HG03520 (cell line): ENCODE results near the gene PHACTR3.

Source experiments
- ATAC-seq: cut with Tn5 transposase; IDR thresholded peaks from one replicate; pipeline ENCODE4 v1.9.1; 2021; ENCODE audit warnings: mild to moderate bottlenecking, moderate library complexity; ENCODE audit not compliant: unreplicated experiment

Gene PHACTR3

DNA sequence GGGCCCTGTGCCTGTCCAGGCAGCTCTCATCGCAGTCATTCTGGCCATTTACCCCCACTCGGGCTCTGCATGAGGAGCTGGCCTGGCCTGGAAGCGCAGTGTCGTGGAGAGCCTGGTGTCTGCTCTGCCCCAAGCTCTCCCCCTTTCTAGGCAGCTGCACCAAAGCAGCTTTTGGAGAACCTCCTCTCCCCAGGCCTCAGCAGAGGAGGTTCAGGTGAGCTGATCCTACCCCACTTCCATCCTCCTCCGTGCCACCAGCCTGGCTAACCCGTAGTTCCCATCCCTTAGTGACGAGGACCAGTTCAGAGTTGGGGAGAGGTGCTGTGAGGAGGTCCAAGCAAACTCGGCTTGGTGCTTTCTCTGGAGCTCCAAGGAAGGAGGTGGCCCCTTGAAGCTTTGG lies 30.5 kb upstream of the PHACTR3 start:
- no peak for ATAC-seq

DNA sequence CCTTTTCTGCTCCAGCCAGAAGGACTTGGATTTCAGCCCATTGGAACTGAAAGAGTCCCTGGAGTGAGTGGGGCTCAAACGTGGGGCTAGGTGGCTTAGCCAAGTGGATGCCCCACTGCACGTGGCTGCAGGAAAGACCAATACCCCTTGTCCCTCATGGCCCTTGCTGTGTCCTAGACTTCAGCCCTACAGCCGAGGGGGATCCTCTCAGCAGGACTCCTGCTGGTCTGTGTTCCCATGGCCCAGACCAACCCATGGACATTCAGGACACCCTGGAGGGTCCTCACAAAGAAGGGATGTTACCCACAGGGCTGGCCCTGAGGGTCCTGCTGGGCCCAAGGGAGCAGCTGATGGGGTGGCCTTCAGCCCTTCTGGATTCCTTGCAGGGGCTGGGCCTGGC lies 30.0 kb upstream of the PHACTR3 start:
- no peak for ATAC-seq

DNA sequence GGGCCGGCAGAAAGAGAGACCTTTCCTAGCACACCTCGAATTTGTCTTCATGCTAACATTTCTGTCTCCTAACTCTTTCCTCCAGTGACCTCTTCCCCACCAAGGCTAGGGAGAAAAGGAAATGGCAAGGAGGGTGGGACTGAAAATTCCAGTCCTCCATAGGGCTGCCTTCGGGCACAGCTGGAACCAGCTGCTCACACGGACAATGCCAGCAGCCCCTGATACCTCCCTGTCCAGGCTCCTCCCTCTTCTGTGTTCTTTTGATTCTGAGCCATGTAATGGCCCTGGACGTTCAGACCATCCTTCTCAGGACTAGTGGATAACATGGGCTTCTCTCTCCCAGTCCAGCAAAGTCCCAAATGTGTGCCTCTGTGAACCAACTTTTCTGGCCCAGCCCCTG lies 29.1 kb upstream of the PHACTR3 start:
- no peak for ATAC-seq

DNA sequence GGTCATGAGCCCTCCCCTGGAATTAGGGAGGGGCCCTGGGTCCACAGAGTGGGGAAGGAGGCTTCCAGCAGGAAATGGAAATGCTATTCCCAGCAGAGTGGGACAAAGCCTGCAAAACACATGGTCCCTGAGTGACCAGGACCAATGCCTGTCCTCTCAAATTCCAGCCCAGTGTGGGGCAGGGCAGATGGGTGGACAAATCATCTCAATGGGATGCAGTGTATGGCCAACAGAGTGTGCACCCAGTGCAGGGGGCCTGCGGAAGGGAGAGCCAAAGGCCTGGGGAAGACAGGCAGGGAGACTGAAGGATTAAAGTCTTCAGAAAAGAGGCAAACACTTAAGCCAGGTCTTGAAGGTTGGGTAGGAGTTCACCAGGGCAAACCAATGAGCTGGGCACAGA lies 28.7 kb upstream of the PHACTR3 start:
- ATAC-seq: no peak

DNA sequence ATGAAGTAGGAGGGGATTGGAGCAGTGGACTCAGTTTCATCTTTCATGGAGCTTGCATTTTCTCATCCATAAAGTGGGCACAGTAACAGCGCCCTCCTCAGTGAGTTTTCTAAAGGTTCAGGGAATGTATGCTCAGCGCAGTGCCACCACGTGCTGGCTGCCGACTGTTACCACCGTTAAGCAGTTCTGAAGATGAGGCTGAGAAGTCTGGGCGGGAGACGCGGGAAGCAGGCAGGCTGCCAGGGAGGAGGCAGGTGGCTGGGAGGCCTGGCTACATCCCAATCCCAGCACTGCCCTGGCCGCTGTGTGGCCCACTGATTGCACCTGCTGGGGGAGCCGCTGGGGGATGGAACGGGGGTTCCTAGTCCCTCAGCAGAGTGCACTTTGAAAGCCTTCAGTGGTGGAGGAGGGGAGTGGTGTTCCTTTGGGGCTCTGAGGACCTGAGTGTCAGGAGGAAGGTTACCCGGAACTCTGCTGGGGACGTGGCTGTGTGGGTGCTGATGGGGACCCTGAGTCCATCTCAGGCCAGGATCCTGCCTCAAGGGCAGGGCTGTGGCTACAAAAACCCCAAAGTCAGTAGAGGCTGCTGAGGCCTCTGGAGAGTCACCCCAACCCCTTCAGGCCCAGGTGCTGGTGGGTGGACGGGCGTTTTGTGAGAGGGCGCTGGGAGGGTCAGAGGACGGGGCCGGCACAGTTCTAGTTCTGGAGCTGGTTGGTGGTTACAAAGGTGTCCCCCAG lies 28.0 kb upstream of the PHACTR3 start:
- ATAC-seq: no peak

DNA sequence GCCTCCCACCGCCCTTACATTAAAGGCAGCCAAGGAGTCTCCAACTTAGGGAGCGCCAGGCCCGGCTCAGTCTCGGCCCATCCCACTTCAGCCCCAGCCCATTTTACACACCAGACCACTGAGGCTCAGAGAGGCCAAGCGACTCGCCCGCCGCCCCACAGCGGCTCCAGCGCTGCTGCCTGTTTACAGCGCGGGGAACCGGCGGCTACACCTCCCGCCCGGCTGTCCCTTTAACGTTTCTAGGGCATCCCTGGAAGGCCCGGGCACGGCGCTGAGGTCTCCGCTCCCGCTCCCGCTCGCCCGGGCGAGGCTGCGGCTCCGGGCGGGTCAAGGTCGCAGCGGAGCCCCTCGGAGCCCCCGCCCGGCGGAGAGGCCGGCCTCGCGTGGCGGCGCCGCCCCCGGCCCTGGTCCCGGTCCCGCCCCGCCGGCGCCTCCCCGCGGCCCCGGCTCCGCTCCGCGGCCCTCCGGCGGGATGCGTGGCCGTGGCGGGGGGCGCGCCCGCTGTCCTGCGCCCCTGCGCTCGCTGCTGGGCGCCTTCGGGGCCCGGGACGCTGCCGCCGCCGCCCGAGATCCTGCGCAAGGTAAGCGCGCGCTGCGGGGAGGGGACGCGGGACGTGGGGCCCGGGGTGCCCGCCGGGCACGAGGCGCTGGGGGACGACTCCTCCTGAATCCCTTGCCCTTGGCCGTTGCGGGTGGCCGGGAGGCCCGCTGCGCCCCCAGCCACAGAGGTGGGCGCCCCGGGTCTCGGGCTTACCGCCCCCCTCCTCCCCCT lies 27.1 kb upstream of the PHACTR3 start:
- no peak for ATAC-seq

DNA sequence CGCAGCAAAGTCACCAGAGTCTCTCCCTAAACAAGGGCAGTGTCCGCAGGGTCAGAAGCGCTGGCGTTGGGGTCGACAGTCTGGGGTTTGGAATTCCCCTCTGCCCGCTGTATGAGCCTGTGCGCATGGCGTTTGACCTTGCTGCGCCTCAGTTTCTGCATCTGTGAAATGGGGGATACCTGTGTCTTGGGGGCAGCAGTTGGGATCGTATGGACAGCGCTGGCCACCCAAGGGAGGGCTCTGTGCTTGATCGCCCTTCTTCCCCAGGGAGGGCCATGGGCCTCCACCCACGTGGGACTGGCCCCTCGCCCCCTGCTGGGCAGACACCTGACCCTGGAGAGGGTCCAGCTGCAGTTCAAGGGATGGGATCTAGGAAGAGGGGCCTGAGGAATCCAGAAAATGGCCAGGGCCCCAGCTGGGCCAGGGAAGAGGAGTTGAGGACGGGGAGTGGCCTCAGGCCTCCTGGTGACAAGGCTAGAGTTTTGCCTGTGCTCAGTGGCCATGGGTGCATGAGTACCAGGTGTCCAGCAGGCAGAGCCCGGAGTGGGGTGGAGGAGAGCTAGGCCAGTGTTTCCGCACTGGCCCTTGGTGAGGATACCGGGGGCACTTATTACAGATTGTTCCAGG lies 26.4 kb upstream of the PHACTR3 start:
- ATAC-seq: no peak

DNA sequence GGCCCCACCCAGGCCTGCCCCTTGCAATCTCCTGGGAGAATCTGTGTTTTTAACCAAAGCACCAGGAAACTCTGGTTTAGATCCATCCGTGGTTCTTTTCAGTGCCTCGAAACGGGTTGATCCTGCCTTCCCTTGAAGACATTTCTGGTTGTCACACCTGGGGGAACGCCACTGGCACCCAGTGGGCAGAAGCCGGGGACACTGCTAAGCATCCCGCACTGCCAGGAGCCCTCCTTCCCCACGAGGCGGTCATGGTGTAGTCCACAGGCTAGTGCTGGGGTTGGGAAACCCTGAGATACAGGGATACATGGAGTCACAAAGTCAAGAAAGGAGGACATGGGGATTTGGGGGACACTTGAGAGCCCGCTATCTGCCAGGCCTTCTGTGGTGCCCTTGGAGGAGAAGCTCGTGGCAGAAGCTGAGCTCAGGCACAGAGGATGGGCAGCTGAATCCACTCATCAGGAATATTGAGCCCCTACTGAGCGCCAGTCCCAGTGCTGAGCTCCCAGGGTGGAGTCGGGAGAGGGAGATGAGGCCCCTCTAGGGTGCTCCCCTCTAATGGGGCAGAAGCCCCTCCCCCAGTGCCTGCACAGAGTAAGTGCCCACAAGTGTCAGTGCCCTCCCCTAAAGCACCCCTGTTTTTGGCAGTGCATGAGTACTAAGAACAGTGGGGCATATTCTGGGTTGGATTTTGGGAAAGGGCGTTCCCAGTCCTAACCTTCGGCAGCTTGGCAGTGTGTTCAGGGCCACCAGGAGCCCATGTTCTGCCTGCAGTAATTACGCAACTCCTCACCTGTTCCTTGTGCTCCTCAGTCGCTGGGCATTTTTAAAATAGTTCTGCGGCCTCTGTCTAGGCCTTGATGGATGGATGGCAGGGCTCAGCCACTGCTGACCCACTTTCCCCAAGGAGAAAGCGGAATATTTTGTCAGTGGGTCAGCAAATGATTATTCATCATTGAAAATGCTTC lies 25.6 kb upstream of the PHACTR3 start:
- ATAC-seq: no peak

DNA sequence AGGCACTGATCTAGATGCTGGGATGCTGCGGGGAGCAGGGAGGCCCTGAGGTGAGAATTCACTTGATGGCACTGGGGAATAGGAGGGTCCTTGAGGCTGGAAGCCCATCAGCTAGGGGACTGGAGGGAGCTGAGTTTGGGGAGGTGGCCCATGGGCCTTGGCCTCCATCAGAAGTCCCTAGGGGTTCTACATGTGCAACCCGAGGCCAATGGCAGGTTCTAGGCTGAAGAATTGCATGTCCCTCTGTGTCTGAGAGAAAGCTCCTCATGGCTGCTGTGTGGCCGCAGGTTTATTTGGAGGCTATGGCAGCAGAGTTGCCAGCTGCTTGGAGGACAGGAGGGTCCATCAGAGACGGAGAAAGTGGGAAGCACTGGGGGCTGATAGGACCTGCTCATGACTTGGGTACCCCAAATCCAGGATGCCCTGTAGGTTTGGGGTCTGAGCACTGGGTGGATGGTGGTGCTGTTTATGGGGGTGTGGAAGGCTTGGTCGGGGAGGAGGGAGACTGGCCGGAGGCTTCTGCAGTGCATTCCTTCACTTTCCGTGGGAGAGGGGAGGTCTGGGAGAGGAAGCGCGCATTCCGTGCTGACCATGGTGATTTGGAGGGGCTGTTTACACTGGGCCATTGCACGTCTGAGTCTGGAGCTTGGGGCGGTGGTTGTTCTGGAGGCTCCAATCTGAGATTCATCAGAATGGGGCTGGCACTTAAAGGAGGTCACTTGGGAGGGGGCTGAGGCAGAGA lies 24.8 kb upstream of the PHACTR3 start:
- ATAC-seq: no peak

DNA sequence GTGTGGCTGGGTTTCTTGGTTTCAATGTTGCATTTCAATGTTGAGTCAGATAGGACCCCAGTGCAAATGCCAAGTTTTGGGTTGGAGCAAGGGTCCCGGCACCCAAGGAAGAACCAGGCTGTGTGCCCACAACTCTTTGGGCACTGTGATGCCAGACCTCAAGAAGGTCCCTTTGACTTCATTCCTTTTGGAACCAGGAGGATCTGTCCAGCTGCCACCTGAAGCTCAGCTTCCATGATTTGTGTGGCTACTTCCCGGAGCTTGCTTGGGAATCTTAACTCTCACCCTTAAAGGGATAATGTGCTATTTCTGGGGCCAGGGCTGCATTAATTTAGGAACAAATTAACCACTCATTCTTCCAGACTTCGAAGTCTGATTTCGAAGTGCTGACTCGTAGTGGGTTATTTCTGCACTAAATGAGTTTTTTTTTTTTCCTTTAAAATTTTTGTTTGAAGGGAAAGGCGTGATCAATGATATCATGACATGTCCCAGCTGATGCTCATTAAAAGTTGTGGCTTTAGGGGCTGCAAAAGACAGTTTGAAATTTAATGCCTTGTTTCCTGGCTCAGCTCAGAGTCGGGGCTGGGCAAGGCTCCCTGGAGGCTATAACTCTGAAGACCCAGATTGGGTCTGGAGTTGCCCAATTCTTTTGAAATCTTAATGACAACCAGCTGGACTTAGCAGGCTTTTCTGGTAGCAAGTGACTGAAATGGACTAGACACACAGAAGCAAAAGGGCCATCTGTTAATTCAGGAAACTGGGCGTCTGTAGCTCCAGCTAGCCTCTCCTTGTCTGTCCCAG lies 24.0 kb upstream of the PHACTR3 start:
- ATAC-seq: no peak

DNA sequence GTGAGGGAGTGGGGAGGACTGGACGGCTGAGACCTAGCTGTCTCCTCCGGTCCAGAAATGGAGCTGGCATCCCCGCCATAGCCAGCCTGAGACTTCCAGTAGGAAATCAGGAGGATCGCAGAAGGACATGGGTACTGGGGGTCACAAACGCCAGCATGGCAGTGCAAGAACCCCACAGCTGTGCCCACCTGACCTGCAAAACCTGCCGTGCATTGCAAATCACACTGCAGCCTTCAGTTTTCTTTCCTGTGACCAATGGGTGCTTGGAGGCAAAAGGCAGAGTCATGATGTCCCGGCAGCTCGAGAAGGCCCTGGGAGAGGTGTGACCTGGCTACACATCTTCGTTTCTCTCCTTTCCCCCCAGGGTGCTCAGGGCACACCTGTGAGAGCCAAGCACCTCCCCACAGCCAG lies 23.3 kb upstream of the PHACTR3 start:
- ATAC-seq: no peak

DNA sequence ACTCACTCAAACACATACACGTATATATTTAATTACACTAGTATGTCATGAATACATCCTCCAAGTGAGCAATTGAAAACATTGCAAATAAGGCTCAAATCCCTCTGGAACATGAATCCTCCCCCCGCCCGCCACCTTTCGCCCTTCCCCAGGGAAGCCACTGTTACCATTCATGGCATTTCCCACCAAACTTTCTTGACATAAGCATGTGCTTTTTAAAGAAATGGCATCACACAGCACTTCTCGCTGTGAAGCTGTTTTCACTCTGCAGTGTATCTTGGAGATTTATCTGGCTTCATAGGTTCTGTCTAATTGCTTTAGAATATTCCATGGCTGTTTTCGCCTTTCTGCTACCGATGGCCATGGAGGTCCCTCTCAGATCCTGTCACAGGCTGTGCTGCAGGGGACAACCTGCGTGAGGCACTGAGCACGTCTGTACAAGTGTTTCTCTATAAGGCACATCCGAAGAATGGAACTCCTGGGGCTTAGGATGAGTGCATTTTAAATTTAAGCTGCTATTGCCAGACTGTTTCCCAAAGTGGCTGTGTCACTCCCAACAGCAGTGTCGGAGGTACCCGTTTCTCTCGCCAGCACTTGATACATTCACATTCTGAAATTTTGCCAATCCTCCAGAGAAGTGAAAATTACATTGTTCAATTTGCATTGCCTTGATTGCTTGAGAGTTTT lies 22.2 kb upstream of the PHACTR3 start:
- ATAC-seq: no peak

DNA sequence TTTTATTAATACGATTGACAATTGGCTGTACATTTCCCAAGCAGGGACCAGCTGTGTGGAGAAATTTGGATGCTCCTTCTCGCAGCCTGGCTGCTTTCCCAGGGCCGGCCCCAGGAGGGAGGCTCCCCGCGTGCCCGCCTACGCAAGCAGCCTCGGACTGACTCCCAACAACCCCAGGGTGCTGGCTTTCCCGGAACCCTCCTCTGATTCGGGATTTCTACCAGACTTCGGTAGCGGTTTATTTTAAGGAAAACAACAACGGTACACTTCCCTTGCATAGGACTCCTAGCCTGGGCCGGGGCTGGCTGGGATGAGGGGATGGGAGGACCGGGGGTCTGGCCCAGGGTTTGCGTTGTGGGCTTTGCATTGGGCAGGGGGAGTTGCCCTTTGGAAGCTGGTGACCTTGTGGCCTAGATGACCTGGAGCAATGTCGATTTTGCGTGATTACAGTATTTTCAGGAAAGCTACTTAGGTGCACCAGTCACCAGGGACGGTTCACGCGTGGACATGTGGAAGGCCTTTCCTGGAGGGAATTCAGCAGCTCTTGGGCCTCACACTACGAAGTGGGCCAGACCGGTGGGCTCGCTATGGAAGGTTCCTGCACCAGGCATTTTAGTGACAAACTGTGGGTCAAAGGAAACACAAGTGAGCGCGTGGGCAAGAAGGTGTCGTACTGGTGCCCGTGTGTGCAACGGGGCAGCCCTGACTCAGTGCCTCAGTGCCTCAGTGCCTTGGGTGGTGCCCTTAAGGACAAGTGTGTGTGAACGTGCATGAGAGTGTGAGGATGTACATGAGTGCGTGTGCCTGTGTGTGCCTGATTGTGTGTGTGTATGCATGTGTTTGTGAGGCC lies 20.7 kb upstream of the PHACTR3 start:
- no peak for ATAC-seq

DNA sequence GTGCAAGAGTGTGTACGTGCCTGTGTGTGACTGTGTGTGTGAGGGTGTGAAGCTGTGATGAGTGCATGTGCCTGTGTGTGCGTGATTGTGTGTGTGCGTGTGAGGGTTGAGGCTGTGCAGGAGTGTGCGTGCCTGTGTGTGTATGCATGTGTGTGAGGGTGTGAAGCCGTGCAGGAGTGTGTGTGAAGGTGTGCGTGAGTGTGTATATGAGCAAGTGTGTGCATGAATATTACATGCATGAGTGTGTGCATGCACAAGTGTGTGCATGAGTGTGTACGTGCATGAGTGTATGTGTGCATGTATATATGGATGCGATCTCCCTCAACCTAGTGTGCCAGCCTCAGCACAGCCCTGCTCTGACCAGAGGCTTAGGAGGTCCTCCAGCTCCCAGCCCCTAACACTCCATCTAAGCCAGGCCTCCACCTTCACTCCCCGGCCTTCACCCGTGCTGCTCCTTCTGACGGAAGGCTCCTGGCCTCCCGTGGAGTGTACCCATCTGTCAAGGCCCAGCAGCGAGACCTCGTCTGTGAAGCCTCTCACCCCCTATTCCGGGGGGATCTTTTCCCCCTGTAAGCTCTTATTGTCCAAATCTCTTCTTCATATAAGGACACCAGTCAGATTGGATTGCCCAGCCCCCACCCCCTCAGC lies 19.9 kb upstream of the PHACTR3 start:
- no peak for ATAC-seq

DNA sequence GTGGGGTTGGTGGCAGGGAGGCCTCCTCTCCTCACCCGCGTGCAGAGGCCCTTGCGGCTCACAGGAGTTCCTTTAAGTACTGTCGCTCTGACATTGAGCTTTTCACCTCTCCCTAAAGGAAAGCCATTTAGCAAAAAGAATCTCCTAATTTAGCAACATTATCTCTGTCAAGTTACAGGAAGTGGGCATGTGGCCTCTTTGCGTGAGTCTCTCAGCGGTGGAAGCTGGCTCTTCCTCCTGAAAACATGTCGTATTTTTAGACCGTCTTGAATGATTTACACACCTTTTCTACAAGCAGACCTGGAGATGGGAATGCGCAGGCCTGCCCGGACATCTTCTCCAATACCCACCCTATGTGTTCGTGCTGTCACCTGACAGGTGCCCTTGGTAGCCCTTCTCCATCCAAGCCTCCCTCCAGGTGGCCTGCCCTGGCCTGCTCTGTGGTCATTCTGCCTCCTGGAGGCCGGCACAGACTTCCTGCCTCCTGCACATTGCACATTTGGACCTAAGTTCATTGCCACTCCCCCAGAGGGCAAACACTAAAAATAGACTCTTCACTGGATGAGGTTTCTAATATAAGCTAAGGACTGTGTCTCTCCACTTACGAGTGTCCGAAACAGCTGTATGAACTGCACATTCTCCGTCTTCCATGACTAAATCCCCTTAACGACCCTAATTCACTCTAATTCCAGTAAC lies 18.5 kb upstream of the PHACTR3 start:
- ATAC-seq: no peak

DNA sequence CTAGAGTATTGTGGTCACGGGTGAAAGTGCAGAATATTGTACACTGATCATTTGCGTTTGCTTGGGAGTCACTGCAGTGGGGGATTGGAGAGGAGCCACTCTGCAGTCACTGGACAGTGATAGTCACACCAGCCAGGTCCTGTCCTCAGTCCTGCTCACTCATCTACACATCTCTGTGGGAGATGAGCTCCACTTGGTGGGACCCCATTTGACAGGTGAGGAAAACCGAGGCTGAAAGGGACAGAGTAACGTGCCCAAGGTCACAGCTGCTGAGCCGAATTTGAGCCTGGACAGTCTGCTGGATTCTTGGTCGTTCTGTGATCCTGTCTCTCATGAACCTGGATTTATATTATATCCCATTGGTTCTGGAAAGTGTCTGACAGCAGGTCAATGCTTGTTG lies 17.7 kb upstream of the PHACTR3 start:
- ATAC-seq: no peak

DNA sequence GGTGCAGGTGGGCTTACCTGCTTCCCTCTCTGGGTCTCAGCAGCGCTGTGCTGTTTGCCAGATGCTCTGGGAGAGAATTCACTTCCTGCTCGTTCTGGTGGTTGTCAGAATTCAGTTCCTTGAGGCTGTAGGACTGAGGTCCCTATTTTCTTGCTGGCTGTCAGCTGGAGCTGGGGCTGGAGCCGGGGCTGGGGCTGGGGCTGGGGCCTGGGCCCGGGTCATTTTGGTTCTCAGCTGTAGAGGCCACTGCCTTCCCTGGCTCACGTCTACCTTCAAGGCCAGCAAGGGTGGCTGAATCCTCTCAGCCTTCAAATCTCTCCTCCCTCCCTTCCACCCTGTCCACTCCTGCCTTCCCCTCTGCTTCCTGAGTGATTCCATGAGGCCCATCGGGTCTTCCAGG lies 16.8 kb upstream of the PHACTR3 start:
- no peak for ATAC-seq
